ENCODE results near the gene TNIK. TPM values are rescaled to one million over a fixed set of nuclear protein-coding genes. Genes with fewer than 3 reads are reported as not detected.

The TNIK gene
- total RNA-seq, 4 donors from 2014 or later: 32.9 to 41.7 (median 38.0) TPM

GRCh38 chr3:171193693-171194092, 266.5 kb downstream of the TNIK start:
- TF ChIP-seq POLR2AphosphoS5 (IDR thresholded peaks at IDR 0.05) (no peak), CTCF (IDR thresholded peaks at IDR 0.05) (no peak), EP300 (IDR thresholded peaks at IDR 0.05) (no peak), POLR2A (IDR thresholded peaks at IDR 0.05) (no peak)
- ATAC-seq: no peak
- 70 to 79% methylated on average over 1 of the region's 1 CpG for WGBS, 2 donors (ENCODE audit: low coverage in 1 of 2)

DNA sequence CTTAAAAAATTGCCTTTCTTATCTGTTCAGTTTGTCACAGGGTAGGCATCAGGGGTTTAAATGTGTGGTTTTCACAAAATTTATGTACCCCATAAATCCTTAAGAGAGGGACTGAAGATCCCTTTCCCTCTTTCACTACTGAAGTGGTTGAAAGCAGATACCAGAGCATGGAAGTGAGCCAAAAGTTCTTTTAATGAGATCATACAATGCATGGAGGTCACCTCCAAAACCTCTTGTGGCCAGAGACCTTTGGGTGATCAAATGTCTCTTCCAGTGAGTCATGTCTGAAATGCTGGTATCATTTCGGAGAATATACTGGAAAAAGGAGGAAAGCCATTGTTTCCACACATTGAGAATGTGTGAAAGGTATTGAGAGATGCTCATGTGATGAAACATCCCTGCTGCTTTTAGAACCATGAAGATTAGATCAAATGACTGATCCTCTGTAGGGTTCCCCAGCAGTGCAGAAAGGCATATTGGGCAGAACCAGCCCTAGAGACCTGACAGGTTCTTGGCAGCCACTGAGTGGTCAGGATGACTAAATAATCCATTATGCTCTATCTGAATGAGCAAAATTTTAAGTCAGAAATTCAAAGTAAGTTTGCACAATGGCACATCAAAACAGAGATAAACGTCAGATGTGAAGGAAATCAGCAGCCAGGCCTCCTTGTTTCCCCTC, 267.9 kb downstream of the TNIK start:
- Histone ChIP-seq H3K9me3 (no peaks in the 10 kb centered on the region), H3K4me1 (peaks cover 0 to 23% (median 3%) of the 10 kb centered on the region in 3 donors), H3K27me3 (no peaks in the 10 kb centered on the region), H3K27ac (no peak overlapping the region), H3K36me3 (no peaks in the 10 kb centered on the region), H3K4me3 (no peak overlapping the region)
- 56 to 83% methylated on average over 1 to 2 of the region's 2 CpGs for WGBS, 2 donors (ENCODE audit: low coverage in 1 of 2)
- no peak for ATAC-seq
- TF ChIP-seq CTCF (IDR thresholded peaks at IDR 0.05) (no peak), POLR2A (IDR thresholded peaks at IDR 0.05) (no peak), EP300 (IDR thresholded peaks at IDR 0.05) (no peak), POLR2AphosphoS5 (IDR thresholded peaks at IDR 0.05) (no peak)

More at GRCh38 chr3:171193693-171194092, 266.5 kb downstream of the TNIK start:
- Histone ChIP-seq H3K27ac (no peak overlapping the region), H3K36me3 (no peaks in the 10 kb centered on the region), H3K27me3 (no peaks in the 10 kb centered on the region), H3K4me1 (peaks cover 0 to 29% (median 0%) of the 10 kb centered on the region in 3 donors), H3K9me3 (no peaks in the 10 kb centered on the region), H3K4me3 (no peak overlapping the region)

DNA sequence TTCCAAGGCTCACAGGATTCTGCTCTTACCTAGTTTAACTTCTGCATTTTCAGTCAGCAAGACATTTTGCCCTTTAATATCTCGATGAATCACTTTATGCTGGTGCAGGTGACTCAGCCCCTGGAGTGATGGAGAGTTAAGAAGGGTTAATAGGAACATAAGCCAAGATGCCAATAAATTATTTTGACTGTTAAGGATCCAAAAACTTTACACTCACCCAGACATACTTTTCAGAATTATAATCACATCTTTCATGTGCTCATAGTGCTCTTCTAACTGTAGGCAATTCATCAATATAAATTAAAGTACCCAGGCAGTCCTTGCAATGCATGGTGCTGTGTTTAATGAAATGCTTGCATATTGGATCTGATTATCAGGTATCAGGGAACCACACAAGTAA, 269.5 kb downstream of the TNIK start:
- H3K27me3 ChIP-seq: no peaks in the 10 kb centered on the region
- no peak overlapping the region for H3K4me3 ChIP-seq
- no peaks in the 10 kb centered on the region for H3K9me3 ChIP-seq
- WGBS, 2 donors (ENCODE audit: low coverage in 1 of 2): 67 to 88% methylated on average over 1 of the region's 1 CpG
- H3K4me1 ChIP-seq: peaks cover 6 to 34% (median 7%) of the 10 kb centered on the region in 3 donors
- no peak overlapping the region for H3K27ac ChIP-seq
- H3K36me3 ChIP-seq: no peaks in the 10 kb centered on the region
- no peak for TF ChIP-seq POLR2A (IDR thresholded peaks at IDR 0.05)
- TF ChIP-seq CTCF (IDR thresholded peaks at IDR 0.05): no peak
- TF ChIP-seq EP300 (IDR thresholded peaks at IDR 0.05): no peak
- peak; percentile 20 for TF ChIP-seq POLR2AphosphoS5 (IDR thresholded peaks at IDR 0.05)
- ATAC-seq: no peak

DNA sequence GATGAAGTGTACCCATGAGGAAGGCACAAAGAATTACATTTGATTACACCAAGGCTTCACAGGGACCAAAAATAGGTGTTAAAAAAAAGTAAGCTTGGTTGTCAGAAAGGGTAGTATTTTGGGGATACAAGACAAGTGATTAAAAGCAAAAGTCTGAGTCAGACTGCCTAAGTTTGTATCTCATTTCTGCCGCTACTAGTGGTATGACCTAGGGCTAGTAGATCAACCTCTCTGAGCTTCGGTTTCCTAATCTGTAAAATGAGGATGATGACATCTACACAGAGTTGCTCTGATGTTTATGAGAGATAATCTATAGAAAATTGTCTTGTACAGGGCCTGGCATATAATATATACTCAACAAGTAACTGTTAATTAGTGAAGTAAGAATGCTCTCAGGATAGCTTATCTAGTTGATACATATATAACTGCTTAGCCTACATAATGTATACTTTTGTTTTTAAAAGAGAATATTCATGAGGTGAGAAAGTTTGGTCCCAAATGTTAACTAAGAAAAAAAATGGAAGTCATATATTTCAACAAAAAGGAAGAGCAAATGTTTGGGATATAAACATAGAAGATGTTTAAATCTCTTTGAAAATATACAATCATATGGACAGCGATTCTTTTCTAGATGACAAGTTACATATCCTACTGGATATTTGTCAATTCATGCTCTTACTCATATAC, 270.7 kb downstream of the TNIK start:
- no peaks in the 10 kb centered on the region for H3K27me3 ChIP-seq
- no peak overlapping the region for H3K4me3 ChIP-seq
- H3K9me3 ChIP-seq: no peaks in the 10 kb centered on the region
- H3K4me1 ChIP-seq: peaks cover 6 to 46% (median 7%) of the 10 kb centered on the region in 3 donors
- H3K36me3 ChIP-seq: no peaks in the 10 kb centered on the region
- H3K27ac ChIP-seq: no peak overlapping the region
- ATAC-seq: no peak
- TF ChIP-seq POLR2AphosphoS5 (IDR thresholded peaks at IDR 0.05): no peak
- TF ChIP-seq POLR2A (IDR thresholded peaks at IDR 0.05): no peak
- no peak for TF ChIP-seq EP300 (IDR thresholded peaks at IDR 0.05)
- no peak for TF ChIP-seq CTCF (IDR thresholded peaks at IDR 0.05)
- 88% methylated on average over 3 of the region's 3 CpGs for WGBS, 2 donors (ENCODE audit: low coverage in 1 of 2)

Data from gastroesophageal sphincter (tissue), 4 donors.